Stomach (tissue), 9 donors: ENCODE results near the gene PTH2. TPM values are rescaled to one million over a fixed set of nuclear protein-coding genes. Genes with fewer than 3 reads are reported as not detected.
"Not testable (repeated sequence)": the region's sequence is repeated elsewhere in the genome, so short reads cannot be mapped to it uniquely, and the experiment has no call there.

Experiments
- DNase-seq, 2 donors: peaks; one replicate each; pipeline versions ENCODE4 v3.0.0 to v3.0.0-alpha.2; 2013 to 2019
- H3K27ac ChIP-seq, 5 donors: fragments of 200-600 bp in 4 of 5; sonication (generic) in 4 of 5; one replicate each; pipeline ENCODE4 v1.5.1; 2013 to 2019; ENCODE audit warnings: mild to moderate bottlenecking in 1 of 5, moderate library complexity in 1 of 5
- H3K27me3 ChIP-seq, 3 donors: fragments of 200-600 bp; sonication (generic); one replicate each; pipeline ENCODE4 v1.5.1; 2017 to 2019; ENCODE audit warnings: mixed run types in 1 of 3
- H3K36me3 ChIP-seq, 4 donors: fragments of 200-600 bp; sonication (generic); 1 replicate in 3 of 4; 2 replicates in 1 of 4; pipeline ENCODE4 v1.5.1; 2016 to 2019
- H3K4me1 ChIP-seq, 4 donors: fragments of 200-600 bp; sonication (generic); one replicate each; pipeline ENCODE4 v1.5.1; 2016 to 2019
- H3K4me3 ChIP-seq, 4 donors: fragments of 200-600 bp; sonication (generic) in 3 of 4; one replicate each; pipeline ENCODE4 v1.5.1; 2016 to 2019; ENCODE audit warnings: mild to moderate bottlenecking in 1 of 4
- H3K9me3 ChIP-seq, 4 donors: fragments of 200-600 bp; sonication (generic); one replicate each; pipeline ENCODE4 v1.5.1; 2016 to 2019
- CTCF ChIP-seq, 7 experiments: fragments of 450-650 bp in 4 of 7; fragments of 200-600 bp in 3 of 7; sonication (generic) in 3 of 7; IDR thresholded peaks; one replicate each; pipeline ENCODE4 v1.5.1; 2016 to 2019; ENCODE audit warnings: antibody characterized with exemption in 7 of 7, control low read depth in 2 of 7, mild to moderate bottlenecking in 1 of 7
- EP300 ChIP-seq: sonication (generic); formaldehyde crosslinking; IDR thresholded peaks from one replicate; pipeline ENCODE4 v1.6.1; 2017; ENCODE audit warnings: antibody characterized with exemption
- POLR2A ChIP-seq, 4 donors: fragments of 450-650 bp; IDR thresholded peaks; one replicate each; pipeline ENCODE4 v1.6.1; 2016; ENCODE audit warnings: antibody characterized with exemption in 4 of 4, control low read depth in 2 of 4, mild to moderate bottlenecking in 1 of 4, moderate library complexity in 1 of 4
- POLR2AphosphoS5 ChIP-seq, 3 donors: sonication (generic); formaldehyde crosslinking; IDR thresholded peaks; one replicate each; pipeline ENCODE4 v1.6.1; 2016; ENCODE audit warnings: antibody characterized with exemption in 3 of 3
- WGBS, 5 donors: extraction: QIAGEN DNeasy Blood & Tissue Kit in 3 of 5; methylation state at CpG; one replicate each; pipeline versions ENCODE4 v1.1.5 to v1.1.7; 2013 to 2018; 5-methylcytosine and 5-hydroxymethylcytosine counted together
- intact Hi-C: fragments of 100-400 bp; cut with DNase I; formaldehyde crosslinking; loops from one replicate; pipeline ENCODE4 v1.15.1; 2023; ENCODE audit warnings: low total_unique reads
- polyA plus RNA-seq, 3 donors: library from polyadenylated mRNA; stranded (reverse); fragments of 200-250 nt; gene quantifications; one replicate each; pipeline ENCODE4 v1.2.3, GENCODE V29; 2013
- total RNA-seq, 5 donors: library from RNA; depleted of rRNA; stranded (reverse); fragments of >200 nt; gene quantifications; one replicate each; pipeline versions ENCODE4 v1.1.0 to v1.2.3, GENCODE V29; 2014 to 2016
- donor health status: healthy with polysubstance abuse.
- donor health status: Bipolar disorder and iron deficiency.
- donor health status: healthy.

The PTH2 gene
- total and polyA plus RNA-seq, 8 donors, result not detected

- peaks cover 16 to 82% (median 68%) of the 10 kb centered on the region in 4 donors for H3K36me3 ChIP-seq
- H3K4me1 ChIP-seq, result peaks cover 0 to 15% (median 4%) of the 10 kb centered on the region in 4 donors
- TF ChIP-seq CTCF (IDR thresholded peaks at IDR 0.05) (no peak), POLR2AphosphoS5 (IDR thresholded peaks at IDR 0.05) (no peak)
- H3K27ac ChIP-seq, result no peak overlapping the region
- no peaks in the 10 kb centered on the region for H3K27me3 ChIP-seq
- H3K9me3 ChIP-seq, result no peaks in the 10 kb centered on the region
- DNase-seq, result no peak
- no peak overlapping the region for H3K4me3 ChIP-seq
- WGBS, 5 donors, result 83 to 89% (median 87%) methylated on average over 12 of the region's 12 CpGs
- intact Hi-C loops, result no loop called here
Observed at GRCh38 chr19:49462492-49462891, 39.3 kb upstream of the PTH2 start.

- Histone ChIP-seq H3K36me3 (peaks cover 16 to 76% (median 61%) of the 10 kb centered on the region in 4 donors), H3K27ac (no peak overlapping the region), H3K27me3 (no peaks in the 10 kb centered on the region), H3K4me1 (peaks cover 0 to 23% (median 7%) of the 10 kb centered on the region in 4 donors), H3K4me3 (no peak overlapping the region), H3K9me3 (no peaks in the 10 kb centered on the region)
- intact Hi-C loops, result no loop called here
- TF ChIP-seq POLR2A (IDR thresholded peaks at IDR 0.05) (no peak), POLR2AphosphoS5 (IDR thresholded peaks at IDR 0.05) (no peak), CTCF (IDR thresholded peaks at IDR 0.05) (no peak), EP300 (no peak)
- WGBS, 5 donors, result 96 to 98% (median 98%) methylated on average over 20 to 37 of the region's 37 CpGs
- no peak for DNase-seq
Observed at GRCh38 chr19:49461656-49462055, 38.4 kb upstream of the PTH2 start.

GRCh38 chr19:49461130-49461529 lies 37.9 kb upstream of the PTH2 start:
- Histone ChIP-seq H3K4me1 (peaks cover 0 to 25% (median 7%) of the 10 kb centered on the region in 4 donors), H3K36me3 (peaks cover 16 to 74% (median 57%) of the 10 kb centered on the region in 4 donors)
- H3K4me3 ChIP-seq, H3K9me3 ChIP-seq, H3K27me3 ChIP-seq, H3K27ac ChIP-seq, DNase-seq, intact Hi-C loops: not testable (repeated sequence)
- 10% methylated on average over 1 of the region's 1 CpG; no CpG with 5 or more reads in 4 of the 5 donors for WGBS, 5 donors

- H3K4me3 ChIP-seq, result no peak overlapping the region
- WGBS, 5 donors, result 88 to 96% (median 93%) methylated on average over 7 to 12 of the region's 12 CpGs
- H3K4me1 ChIP-seq, result peaks cover 5 to 37% (median 12%) of the 10 kb centered on the region in 4 donors
- TF ChIP-seq POLR2AphosphoS5 (IDR thresholded peaks at IDR 0.05) (no peak), EP300 (no peak), POLR2A (IDR thresholded peaks at IDR 0.05) (no peak), CTCF (IDR thresholded peaks at IDR 0.05) (no peak)
- no peak for DNase-seq
- H3K36me3 ChIP-seq, result peaks cover 10 to 56% (median 40%) of the 10 kb centered on the region in 4 donors
- no peaks in the 10 kb centered on the region for H3K9me3 ChIP-seq
- no peak overlapping the region for H3K27ac ChIP-seq
- H3K27me3 ChIP-seq, result no peaks in the 10 kb centered on the region
- intact Hi-C loops, result no loop called here
Observed at GRCh38 chr19:49459388-49459787, 36.1 kb upstream of the PTH2 start.

GRCh38 chr19:49458567-49458903 lies 35.3 kb upstream of the PTH2 start:
- no peak overlapping the region for H3K4me3 ChIP-seq
- WGBS, 5 donors, result 82 to 100% (median 88%) methylated on average over 3 to 5 of the region's 5 CpGs
- TF ChIP-seq EP300 (no peak), CTCF (IDR thresholded peaks at IDR 0.05) (no peak), POLR2AphosphoS5 (IDR thresholded peaks at IDR 0.05) (no peak), POLR2A (IDR thresholded peaks at IDR 0.05) (no peak)
- H3K27ac ChIP-seq, result peak overlapping the region; percentile 58 to 97 (median 64)
- H3K9me3 ChIP-seq, result no peaks in the 10 kb centered on the region
- DNase-seq, result no peak
- no peaks in the 10 kb centered on the region for H3K27me3 ChIP-seq
- peaks cover 6 to 48% (median 32%) of the 10 kb centered on the region in 4 donors for H3K36me3 ChIP-seq
- intact Hi-C loops, result no loop called here
- H3K4me1 ChIP-seq, result peaks cover 9 to 45% (median 20%) of the 10 kb centered on the region in 4 donors
